GM19438 (cell line): ENCODE data around the gene CLEC9A.
"Not testable (repeated sequence)": the region's sequence is repeated elsewhere in the genome, so short reads cannot be mapped to it uniquely, and the experiment has no call there.

Experiments used
- ATAC-seq: cut with Tn5 transposase; IDR thresholded peaks from one replicate; pipeline ENCODE4 v1.9.1; 2021; ENCODE audit warnings: low read depth; ENCODE audit not compliant: unreplicated experiment

The CLEC9A gene

DNA sequence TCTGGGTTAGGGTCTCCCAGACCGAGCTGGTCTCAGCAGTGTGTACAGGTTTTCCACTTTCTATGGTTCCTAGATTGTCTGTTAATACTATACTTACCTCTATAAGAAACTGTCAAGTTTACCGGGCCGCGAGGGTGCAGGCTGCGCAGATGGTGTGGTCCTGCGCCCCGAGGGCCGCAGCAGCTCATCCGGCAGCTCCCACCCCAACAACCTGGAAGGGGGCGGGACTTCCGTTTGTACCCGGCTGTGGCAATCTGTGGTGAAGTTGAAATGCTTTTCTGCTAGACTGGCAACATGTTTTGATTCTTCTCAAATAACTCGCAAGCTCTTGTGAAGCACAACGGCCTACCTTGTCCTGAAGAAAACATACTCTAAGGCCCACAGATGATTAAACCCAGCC, at the start of gene CLEC9A:
Gene CLEC9A, plus strand, starts transcription at position 237 of the 400 bp plus-strand sequence. CDS start 22,006 bp downstream, outside the sequence.
- no peak for ATAC-seq

DNA sequence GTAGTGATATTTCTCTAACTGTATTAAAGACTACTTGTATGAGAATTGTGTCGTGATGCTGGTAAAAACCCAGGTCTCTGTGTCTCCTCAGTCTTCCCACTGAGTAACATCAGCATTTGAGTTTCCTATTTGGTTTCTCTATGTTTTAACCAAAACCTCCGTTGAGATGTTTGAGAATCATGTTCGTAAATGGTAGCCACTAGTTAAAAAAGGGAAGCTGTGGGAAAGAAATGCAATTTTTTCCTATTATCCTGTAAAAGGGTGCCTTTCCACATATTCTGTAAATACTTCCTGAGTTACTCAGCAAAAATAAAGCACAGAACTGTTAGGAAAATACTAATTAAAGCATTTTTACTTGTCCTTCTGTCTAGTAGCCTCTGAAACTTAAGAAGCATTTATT, 38.6 kb upstream of the CLEC9A start:
- ATAC-seq = no peak

- ATAC-seq = no peak
Observed at GRCh38 chr12:9992296-9992695, 38.2 kb upstream of the CLEC9A start.

GRCh38 chr12:9999016-9999415, 31.5 kb upstream of the CLEC9A start, which contains the start of gene CLEC1B:
Gene CLEC1B (minus strand): TSS chr12:9999121. CDS start chr12:9999100, 21 bp downstream.
- no peak for ATAC-seq

DNA sequence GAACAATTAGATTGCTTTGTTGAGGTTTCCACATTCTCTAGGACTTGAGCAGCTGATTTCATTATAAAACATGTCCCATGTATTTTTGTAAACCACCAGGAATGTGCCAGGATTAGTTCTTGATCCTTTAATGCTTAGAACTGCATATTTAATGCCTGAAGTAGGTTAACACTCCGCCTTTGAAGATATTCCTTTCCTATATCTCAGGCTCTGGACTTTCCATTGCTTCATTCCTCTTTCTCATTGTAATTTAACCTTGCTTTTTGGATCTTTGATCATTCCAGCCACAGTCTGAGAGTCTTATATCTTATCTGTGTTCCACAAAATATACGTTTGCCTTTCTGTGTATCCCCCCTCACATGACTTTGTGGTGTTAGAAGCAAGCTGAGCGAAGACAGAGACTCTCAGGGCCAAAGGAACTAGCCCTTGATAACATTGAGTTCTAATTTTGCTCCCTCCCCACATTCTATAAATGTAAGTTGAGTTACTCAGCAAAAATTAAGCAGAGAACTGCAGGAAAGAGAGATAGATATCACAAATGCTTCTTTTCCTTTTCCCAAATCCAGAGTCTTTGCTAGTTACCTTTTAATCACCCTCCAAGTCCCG, 29.2 kb upstream of the CLEC9A start:
- no peak for ATAC-seq

DNA sequence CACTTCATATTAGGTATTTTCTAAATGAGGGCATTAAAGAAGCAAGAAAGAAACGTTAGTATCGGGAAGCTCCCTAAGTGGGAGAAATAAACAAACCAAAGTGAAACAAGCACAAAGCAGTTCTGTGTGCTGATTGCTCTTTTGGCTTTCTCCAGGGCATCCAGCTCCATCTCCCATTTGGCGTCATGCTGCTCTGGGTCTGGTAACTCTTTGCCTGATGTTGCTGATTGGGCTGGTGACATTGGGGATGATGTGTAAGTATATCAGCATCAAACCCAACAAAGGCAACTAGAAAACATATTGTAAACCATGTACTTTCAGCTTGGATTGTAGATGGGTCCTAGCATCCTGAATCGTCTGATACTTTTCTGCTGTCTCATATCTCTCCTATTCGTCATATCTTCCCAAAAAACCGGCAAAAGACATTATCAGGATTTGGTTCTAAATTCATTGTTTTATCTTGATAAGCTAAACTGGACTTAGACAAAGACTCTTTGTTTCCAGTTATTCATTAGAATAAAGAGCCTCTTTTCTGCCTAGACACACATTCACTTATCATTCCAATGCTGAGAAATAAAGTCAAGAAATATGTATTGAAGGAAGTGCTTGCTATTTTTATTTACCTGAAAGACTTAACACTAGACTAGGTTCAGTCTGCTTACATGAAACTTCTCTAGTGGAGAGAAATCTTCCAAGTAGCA, 17.7 kb upstream of the CLEC9A start:
- ATAC-seq = no peak

- ATAC-seq = no peak
Observed at GRCh38 chr12:10015450-10015849, 15.0 kb upstream of the CLEC9A start.

GRCh38 chr12:10016881-10017280, 13.6 kb upstream of the CLEC9A start:
- no peak for ATAC-seq

GRCh38 chr12:10018386-10018785, 12.1 kb upstream of the CLEC9A start:
- no peak for ATAC-seq

GRCh38 chr12:10021342-10021741, 9.1 kb upstream of the CLEC9A start:
- no peak for ATAC-seq

DNA sequence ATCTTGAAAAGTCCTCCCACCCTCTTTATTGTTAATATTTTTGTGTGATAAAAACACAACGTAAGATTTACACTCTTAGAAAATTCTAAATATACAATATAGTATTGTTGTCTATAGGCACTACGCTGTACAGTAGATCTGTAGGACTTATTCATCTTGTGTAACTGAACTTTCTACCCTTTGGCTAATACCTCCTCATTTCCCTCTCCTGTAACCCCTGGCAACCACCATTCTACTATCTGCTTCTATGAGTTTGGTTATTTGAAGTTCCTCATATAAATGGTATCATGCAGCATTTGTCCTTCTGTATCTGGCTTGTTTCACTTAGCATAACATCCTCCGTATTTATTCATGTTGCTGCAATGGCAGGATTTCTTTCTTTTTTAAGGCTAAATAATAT, 5.2 kb upstream of the CLEC9A start:
- ATAC-seq = no peak

DNA sequence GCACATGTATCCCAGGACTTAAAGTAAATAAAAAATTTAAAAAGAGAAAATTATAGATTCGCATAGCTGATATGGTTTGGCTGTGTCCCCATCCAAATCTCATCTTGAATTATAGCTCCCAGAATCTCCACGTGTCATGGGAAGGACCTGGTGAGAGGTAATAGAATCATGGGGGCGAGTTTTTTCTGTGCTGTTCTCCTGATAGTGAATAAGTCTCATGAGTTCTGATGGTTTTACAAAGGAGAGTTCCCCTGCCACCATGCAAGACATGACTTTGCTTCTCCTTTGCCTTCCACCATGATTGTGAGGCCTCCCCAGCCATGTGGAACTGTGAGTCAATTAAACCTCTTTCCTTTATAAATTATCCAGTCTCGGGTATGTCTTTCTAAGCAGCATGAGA, 3.8 kb upstream of the CLEC9A start:
- ATAC-seq = not testable (repeated sequence)

GRCh38 chr12:10027311-10027710, 3.2 kb upstream of the CLEC9A start:
- no peak for ATAC-seq

GRCh38 chr12:10027721-10028120, 2.8 kb upstream of the CLEC9A start:
- ATAC-seq = no peak

DNA sequence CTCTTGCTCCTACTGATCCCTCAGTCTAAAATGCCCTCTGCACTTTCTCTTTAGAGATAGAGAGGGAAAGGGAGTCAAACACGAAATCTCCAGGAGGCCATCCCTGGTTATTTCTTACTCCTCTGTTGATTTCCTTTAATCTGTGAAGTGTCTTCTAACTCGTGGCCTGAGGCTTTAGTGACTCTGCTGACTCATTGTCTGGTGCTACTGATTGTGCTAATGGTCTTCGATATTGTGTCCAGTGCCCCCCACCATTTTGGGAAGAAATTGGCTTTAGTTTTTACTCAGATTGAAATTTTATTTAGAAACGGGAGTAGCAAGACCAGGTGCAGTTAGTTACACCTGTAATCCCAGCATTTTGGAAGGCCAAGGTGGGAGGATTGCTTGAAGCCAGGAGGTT, 839 bp downstream of the CLEC9A start:
- ATAC-seq = no peak

- ATAC-seq = no peak
Observed at GRCh38 chr12:10031771-10032175, 1.3 kb downstream of the CLEC9A start.

DNA sequence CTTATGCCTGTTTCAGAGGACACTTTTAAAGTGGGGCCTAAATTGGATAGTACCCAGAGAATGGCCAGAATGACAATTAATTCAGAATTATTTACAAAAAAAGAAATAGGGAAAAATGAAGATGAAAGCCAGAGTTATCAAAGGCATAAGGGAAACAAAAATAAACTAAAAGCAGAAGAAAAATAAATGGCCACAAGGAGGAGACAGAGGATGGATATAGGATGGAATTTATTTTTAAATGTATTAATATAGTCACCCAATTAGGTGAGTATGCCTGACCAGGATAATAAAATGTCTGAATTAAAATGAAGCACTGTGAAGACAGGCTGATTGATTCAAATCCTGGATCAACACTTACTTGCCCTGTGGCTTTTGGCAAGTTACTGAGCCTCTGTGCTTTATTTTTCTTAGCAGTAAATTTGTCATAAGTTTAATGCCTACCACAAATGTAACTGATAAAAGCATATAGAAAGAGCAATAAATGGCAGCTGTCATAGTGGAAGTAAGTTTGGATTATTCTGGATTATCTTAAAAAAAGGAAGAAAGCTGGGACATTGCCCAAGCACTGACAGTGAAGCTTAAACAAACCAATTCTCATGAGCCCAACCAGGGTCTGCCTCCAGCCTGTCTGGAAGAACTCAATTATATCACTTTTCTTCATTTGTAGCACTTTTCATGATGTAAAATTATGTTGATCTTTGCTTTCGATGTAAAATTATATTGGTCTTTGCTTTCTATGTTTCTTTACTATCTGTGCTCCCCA, 3.5 kb downstream of the CLEC9A start:
- ATAC-seq = no peak

- no peak for ATAC-seq
Observed at GRCh38 chr12:10042167-10042566, 11.7 kb downstream of the CLEC9A start.

GRCh38 chr12:10048526-10048925, 18.0 kb downstream of the CLEC9A start:
- ATAC-seq = no peak

GRCh38 chr12:10052193-10052913, 21.9 kb downstream of the CLEC9A start:
- no peak for ATAC-seq

GRCh38 chr12:10058387-10058786, 27.9 kb downstream of the CLEC9A start:
- no peak for ATAC-seq
